HEK293 (cell line): ENCODE measurements around the gene ABCA3.
A peak's percentile ranks its signal among the peaks of the same experiment; 100 is the strongest.

ENCODE experiments used
- CTCF ChIA-PET: fragments of 350-600 bp; formaldehyde crosslinking; extraction: SDS; loops from one replicate; lab custom pipeline; 2021; ENCODE audit warnings: antibody characterized with exemption; lab: Yijun Ruan, JAX
- POLR2A ChIA-PET: fragments of 300-600 bp; formaldehyde crosslinking; extraction: SDS; loops from one replicate; lab custom pipeline; 2020; ENCODE audit warnings: antibody characterized with exemption, inconsistent platforms; lab: Yijun Ruan, JAX
- H3K27ac ChIP-seq: fragments of 200-500 bp; sonication (Bioruptor generic); 2 replicates; pipeline ENCODE4 v1.5.1; 2014; ENCODE audit warnings: low read depth, low read length, control low read depth, inconsistent platforms; ENCODE audit errors: extremely low read depth
- H3K36me3 ChIP-seq, 2 experiments: fragments of 200-500 bp in 1 of 2; sonication (Bioruptor generic) in 1 of 2; 1 replicate in 1 of 2; 2 replicates in 1 of 2; pipeline ENCODE4 v1.5.1; 2014 to 2017; ENCODE audit warnings: inconsistent platforms in 2 of 2, low read length in 2 of 2; ENCODE audit not compliant: control insufficient read depth in 2 of 2, insufficient read depth in 1 of 2
- H3K4me1 ChIP-seq: fragments of 200-500 bp; sonication (Bioruptor generic); 2 replicates; pipeline ENCODE4 v1.5.1; 2014; ENCODE audit warnings: mild to moderate bottlenecking, low read length, inconsistent platforms; ENCODE audit not compliant: control insufficient read depth, insufficient read depth
- H3K4me3 ChIP-seq: 2 replicates; pipeline ENCODE4 v1.5.1; 2011; ENCODE audit warnings: low read depth, mild to moderate bottlenecking, control low read depth, low read length, moderate library complexity
- H3K9me3 ChIP-seq: fragments of 200-500 bp; sonication (Bioruptor generic); 2 replicates; pipeline ENCODE4 v1.5.1; 2014; ENCODE audit warnings: low read depth, low read length, inconsistent platforms; ENCODE audit not compliant: control insufficient read depth, insufficient read depth
- GLI2 ChIP-seq: fragments of 450-650 bp; formaldehyde crosslinking; IDR thresholded peaks from 2 replicates; pipeline ENCODE4; 2017; ENCODE audit warnings: missing biosample characterization, missing genetic modification characterization, low read depth, borderline replicate concordance
- ZBTB20 ChIP-seq: fragments of 450-650 bp; formaldehyde crosslinking; IDR thresholded peaks from 2 replicates; pipeline ENCODE4 v1.5.1; 2016; ENCODE audit warnings: missing biosample characterization, missing genetic modification characterization
- ZBTB6 ChIP-seq: fragments of 450-650 bp; formaldehyde crosslinking; IDR thresholded peaks from 2 replicates; pipeline ENCODE4 v1.5.1; 2017; ENCODE audit warnings: missing biosample characterization, missing genetic modification characterization
- ZFP3 ChIP-seq: fragments of 450-650 bp; formaldehyde crosslinking; IDR thresholded peaks from 2 replicates; pipeline ENCODE4 v1.5.1; 2016; ENCODE audit warnings: low read depth, missing biosample characterization, missing genetic modification characterization
- ZFP69B ChIP-seq: fragments of 450-650 bp; formaldehyde crosslinking; IDR thresholded peaks from 2 replicates; pipeline ENCODE4 v1.5.1; 2016; ENCODE audit warnings: missing biosample characterization, missing genetic modification characterization
- ZIC2 ChIP-seq: fragments of 450-650 bp; formaldehyde crosslinking; IDR thresholded peaks from 2 replicates; pipeline ENCODE4 v1.5.1; 2016; ENCODE audit warnings: missing biosample characterization, missing genetic modification characterization
- ZNF239 ChIP-seq: fragments of 450-650 bp; formaldehyde crosslinking; IDR thresholded peaks from 2 replicates; pipeline ENCODE4 v1.5.1; 2016; ENCODE audit warnings: missing biosample characterization, missing genetic modification characterization
- ZNF335 ChIP-seq: fragments of 450-650 bp; formaldehyde crosslinking; conservative IDR thresholded peaks from 2 replicates; pipeline ENCODE4 v1.5.1; 2016; ENCODE audit warnings: missing biosample characterization, missing genetic modification characterization
- ZNF501 ChIP-seq: fragments of 450-650 bp; formaldehyde crosslinking; IDR thresholded peaks from 2 replicates; pipeline ENCODE4 v1.5.1; 2016; ENCODE audit warnings: missing biosample characterization, missing genetic modification characterization
- ZNF518A ChIP-seq: fragments of 450-650 bp; formaldehyde crosslinking; conservative IDR thresholded peaks from 2 replicates; pipeline ENCODE4 v1.5.1; 2016; ENCODE audit warnings: low read depth, missing biosample characterization, missing genetic modification characterization
- ZNF544 ChIP-seq: fragments of 450-650 bp; formaldehyde crosslinking; IDR thresholded peaks from 2 replicates; pipeline ENCODE4 v1.5.0; 2017; ENCODE audit warnings: missing biosample characterization, missing genetic modification characterization
- ZNF549 ChIP-seq: fragments of 450-650 bp; IDR thresholded peaks from 2 replicates; pipeline ENCODE4 v1.5.1; 2018; ENCODE audit warnings: missing biosample characterization, missing genetic modification characterization, mild to moderate bottlenecking, inconsistent platforms, moderate library complexity
- ZNF600 ChIP-seq: fragments of 450-650 bp; formaldehyde crosslinking; IDR thresholded peaks from 2 replicates; pipeline ENCODE4 v1.5.1; 2016; ENCODE audit warnings: missing biosample characterization, missing genetic modification characterization
- ZNF621 ChIP-seq: fragments of 450-650 bp; formaldehyde crosslinking; IDR thresholded peaks from 2 replicates; pipeline ENCODE4 v1.5.1; 2017; ENCODE audit warnings: missing biosample characterization, missing genetic modification characterization
- ZNF629 ChIP-seq: fragments of 450-650 bp; formaldehyde crosslinking; IDR thresholded peaks from 2 replicates; pipeline ENCODE4 v1.5.1; 2017; ENCODE audit warnings: missing biosample characterization, missing genetic modification characterization
- ZNF707 ChIP-seq: fragments of 450-650 bp; formaldehyde crosslinking; IDR thresholded peaks from 2 replicates; pipeline ENCODE4 v1.5.1; 2016; ENCODE audit warnings: missing biosample characterization, missing genetic modification characterization
- ZNF792 ChIP-seq: fragments of 450-650 bp; formaldehyde crosslinking; IDR thresholded peaks from 2 replicates; pipeline ENCODE4 v1.5.1; 2016; ENCODE audit warnings: missing biosample characterization, missing genetic modification characterization
- ZSCAN23 ChIP-seq: fragments of 450-650 bp; formaldehyde crosslinking; IDR thresholded peaks from 2 replicates; pipeline ENCODE4 v1.5.1; 2016; ENCODE audit warnings: missing biosample characterization, missing genetic modification characterization
- TF ChIP-seq, protein P1 (sequence below): fragments of 450-650 bp; formaldehyde crosslinking; IDR thresholded peaks from 2 replicates; pipeline ENCODE4 v1.5.1; 2016; ENCODE audit warnings: missing biosample characterization, missing genetic modification characterization

Gene ABCA3

GRCh38 chr16:2233046-2233775 lies 107.3 kb downstream of the ABCA3 start:
- Histone ChIP-seq H3K36me3 (peaks cover 0 to 76% of the 10 kb centered on the region in 2 experiments; a peak in 1 of 3 replicates), H3K27ac (no peak overlapping the region), H3K9me3 (no peaks in the 10 kb centered on the region), H3K4me1 (peaks cover 4% of the 10 kb centered on the region; the same call in 1 of the 2 replicates), H3K4me3 (no peak overlapping the region)
- CTCF ChIA-PET: no interaction called here
- TF ChIP-seq ZSCAN23: no peak
- no peak for TF ChIP-seq ZNF629 (tag by site-specific recombination)
- no peak for TF ChIP-seq ZNF335
- TF ChIP-seq ZNF518A (tag by site-specific recombination): no peak
- TF ChIP-seq ZNF600: 0 out of 2 replicates have a peak, but pooled peaks have one; percentile 8
- no peak for TF ChIP-seq ZNF544
- no peak for TF ChIP-seq ZNF239
- no peak for TF ChIP-seq ZFP69B
- TF ChIP-seq ZIC2 (tag by site-specific recombination): 0 out of 2 replicates have a peak, but pooled peaks have one; percentile 34
- TF ChIP-seq ZBTB6: peak; percentile 68; the same call in 1 of the 2 replicates
- TF ChIP-seq GLI2: no peak
- no peak for TF ChIP-seq ZNF549 (tag by site-specific recombination)
- no peak for TF ChIP-seq ZFP3 (tag by site-specific recombination)
- TF ChIP-seq ZBTB20 (tag by site-specific recombination): no peak
- TF ChIP-seq ZNF621 (tag by site-specific recombination): no peak
- TF ChIP-seq ZNF707 (tag by site-specific recombination): no peak
- TF ChIP-seq ZNF792 (tag by site-specific recombination): no peak
- no peak for TF ChIP-seq ZNF501 (tag by site-specific recombination)
- TF ChIP-seq, protein P1, sequence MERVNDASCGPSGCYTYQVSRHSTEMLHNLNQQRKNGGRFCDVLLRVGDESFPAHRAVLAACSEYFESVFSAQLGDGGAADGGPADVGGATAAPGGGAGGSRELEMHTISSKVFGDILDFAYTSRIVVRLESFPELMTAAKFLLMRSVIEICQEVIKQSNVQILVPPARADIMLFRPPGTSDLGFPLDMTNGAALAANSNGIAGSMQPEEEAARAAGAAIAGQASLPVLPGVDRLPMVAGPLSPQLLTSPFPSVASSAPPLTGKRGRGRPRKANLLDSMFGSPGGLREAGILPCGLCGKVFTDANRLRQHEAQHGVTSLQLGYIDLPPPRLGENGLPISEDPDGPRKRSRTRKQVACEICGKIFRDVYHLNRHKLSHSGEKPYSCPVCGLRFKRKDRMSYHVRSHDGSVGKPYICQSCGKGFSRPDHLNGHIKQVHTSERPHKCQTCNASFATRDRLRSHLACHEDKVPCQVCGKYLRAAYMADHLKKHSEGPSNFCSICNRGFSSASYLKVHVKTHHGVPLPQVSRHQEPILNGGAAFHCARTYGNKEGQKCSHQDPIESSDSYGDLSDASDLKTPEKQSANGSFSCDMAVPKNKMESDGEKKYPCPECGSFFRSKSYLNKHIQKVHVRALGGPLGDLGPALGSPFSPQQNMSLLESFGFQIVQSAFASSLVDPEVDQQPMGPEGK (tag by site-specific recombination): 0 out of 2 replicates have a peak, but pooled peaks have one; percentile 12
- POLR2A ChIA-PET: interaction anchor here (0.9 to 2.0 kb wide), 4 partner anchors 10 to 78 kb away, joined by 3 to 6 read pairs (median 4); partner anchors contain the start of genes E4F1, ECI1 and TRAF7
